Measurements from ENCODE around the gene PGC.
"Not testable (repeated sequence)": the region's sequence is repeated elsewhere in the genome, so short reads cannot be mapped to it uniquely, and the experiment has no call there.

Gene PGC

DNA sequence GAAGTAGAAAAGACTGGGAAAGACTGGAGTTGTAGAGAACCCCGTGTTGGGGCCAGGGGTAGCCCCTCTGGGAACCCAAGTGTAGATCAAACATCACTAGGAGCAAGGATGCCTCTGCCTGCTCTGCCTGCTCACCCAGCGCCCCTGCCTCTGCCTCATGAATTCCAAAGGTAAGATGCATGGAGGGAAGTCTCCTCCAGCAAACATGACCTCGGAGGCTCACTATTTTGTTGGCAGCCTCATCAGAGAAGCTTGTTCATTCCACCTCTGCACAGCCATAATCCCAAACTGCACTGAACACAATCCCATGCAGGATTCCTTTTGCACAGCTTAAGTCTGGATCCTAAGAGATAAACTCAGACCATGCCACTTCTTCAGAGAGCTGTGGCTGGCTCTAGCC is 27.6 kb upstream of the PGC start:
- no peak for DNase-seq

DNA sequence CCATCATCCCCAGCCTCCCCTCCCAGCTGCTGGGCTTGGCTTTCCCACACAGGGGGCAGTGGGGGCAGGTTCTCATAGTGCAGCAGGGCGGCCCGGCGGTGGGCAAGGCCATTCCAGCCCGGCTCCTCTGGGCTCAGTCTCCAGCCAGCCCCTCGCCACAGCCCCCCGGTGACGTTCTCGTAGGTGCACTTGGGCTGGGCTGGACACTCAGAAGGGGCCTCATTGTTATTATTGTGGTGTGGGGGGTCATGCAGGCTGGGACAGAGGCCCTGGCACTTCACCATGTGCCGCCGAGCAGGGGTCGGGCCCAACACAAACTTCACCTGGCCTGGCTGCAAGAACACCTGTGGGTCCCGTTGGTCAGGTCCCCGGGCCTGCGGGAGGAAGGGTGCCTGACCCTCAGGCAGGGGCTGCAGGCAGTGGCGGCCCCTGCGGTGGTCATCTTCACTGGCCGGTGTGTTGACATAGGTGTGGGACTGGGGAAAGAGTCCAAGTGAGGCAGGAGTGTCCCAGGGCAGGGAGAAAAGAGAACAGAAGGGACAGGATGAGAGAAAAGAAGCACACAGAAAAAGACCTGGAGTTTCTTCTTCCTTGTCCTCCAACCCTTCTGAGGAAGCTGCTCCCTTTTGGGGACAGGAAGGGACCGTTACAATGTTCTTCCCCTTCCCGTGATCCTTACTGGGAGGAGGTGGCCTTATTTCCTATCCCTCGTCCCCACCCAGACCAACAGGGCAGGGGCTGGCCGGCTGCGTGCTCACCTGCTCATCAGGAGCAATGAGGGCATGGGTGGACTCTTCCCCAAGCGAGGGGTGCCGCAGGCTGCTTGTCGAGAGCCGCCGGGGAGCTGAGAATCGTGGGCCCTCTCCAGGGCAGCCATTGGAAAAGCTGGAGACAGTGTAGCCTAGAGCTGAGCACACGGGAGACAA is 24.1 kb upstream of the PGC start:
- DNase-seq: no peak

DNA sequence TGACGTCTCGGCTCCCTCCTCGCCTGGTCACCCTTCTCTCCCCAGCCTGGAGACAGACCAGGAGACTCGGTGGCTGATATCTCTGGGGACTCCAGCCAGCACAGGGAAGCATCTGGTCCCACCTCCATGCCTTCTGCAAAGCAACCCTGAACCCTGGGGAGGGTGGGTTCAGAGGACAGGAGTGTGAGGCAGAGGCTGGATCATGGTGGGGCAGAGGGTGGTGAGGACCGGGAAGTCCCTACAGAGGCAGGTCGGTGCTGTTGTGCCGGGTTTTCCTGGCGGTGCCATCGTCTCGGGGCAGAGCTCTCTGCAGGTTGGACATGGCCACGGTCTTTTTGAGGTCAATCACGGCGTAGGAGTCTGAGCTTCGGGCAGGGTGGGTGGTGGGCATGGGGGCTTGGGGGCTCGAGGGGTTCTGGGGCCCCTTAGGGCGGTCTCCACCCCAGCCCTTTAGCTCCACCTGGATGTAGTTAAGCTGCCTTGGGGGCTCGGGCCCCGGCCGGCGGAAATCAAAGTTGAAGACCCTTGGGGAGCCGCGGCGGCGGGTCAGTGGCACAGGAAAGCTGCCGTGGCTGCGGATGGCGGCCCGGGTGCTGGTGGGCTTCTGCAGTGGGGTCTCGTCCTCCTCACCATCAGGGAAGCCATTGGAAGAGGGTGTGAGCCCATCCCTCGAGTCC is 23.3 kb upstream of the PGC start:
- no peak for DNase-seq

DNA sequence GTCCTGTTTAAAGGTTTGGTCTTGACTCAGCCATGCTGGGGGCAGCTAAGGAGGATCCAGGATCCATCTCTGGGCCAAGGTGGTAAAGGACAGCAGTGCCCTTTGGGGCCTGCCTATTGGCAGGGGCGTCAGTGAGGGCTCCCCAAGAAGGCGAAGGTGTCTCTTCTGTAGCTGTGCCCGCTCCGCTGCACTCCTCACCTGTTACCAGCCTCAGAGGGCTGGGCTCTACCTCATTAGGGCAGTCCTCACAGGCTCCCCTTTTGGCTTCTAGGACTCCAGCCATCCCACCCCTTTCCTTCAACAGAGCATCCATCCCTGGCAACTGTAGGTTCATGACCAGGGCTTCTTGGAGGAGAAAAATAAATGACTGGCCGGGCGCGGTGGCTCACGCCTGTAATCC is 22.2 kb upstream of the PGC start:
- DNase-seq: no peak

DNA sequence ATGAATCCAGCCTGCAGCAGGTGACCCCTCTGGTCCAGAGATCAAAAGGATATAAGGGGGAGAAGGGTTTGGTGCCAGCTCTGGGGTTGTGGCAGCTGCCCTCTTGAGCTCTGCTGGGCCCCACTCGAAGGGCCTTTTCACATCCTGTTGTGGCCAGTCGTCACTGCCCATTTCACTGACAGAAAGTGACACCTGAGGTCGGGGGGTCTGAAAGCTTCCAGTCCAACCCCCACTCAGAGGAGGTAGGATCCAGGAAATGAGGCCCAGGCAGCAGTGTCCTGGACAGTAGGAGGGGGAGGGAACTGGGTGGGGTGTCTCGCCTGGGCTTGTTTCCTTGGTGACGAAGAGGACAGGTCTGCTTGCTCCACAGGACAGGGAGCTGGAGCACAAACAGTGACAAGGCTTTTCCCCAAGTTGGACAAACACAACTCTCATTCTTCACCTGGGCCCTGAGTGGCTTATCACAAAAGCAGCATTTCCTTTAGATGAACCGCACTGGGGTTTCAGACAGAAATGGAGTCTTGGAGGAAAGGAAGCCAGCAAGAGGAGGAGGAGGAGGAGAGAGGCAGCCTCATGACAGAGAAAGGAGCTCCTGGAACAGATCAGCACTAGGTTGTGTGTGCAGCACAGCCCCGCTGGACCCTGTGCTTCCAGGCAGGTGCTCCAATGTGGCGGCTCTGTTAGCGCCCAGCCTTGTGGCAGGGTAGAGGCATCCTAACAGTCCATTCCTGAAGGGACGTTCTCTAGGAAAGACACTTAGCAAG is 21.5 kb upstream of the PGC start:
- no peak for DNase-seq

DNA sequence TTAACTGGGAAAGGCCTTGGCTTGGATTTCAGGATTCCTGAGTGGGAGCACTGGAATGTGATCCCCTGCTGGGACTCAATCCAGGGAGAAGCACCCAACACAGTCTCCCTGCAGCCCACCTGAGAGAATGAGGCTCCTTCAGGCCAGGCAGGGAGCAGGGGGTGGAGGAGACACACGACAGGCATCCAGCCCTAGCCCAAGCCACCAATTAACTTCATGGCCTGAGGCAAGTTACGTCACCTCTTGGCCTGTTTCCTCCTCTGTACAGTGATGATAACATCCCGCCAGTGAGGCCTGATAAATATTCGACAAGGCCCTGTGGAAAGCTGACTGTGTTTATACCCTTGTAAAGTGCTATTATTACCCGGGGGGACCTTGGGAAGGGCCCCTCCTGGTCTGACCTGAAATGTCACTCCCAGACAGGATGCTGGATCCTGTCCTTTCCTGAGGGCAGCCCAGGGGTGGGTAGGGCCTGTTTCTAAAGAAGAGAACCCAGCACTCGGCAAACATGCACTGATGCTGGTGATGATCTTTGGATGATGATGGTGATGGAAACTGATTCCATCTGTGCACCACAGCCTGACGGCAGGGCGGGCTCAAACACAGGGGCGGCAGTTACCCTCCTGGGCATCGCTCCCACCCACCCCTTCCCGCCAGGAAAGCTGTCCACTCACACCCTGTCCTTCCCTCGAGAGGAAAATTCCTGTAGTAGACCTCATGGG is 20.1 kb upstream of the PGC start:
- no peak for DNase-seq

DNA sequence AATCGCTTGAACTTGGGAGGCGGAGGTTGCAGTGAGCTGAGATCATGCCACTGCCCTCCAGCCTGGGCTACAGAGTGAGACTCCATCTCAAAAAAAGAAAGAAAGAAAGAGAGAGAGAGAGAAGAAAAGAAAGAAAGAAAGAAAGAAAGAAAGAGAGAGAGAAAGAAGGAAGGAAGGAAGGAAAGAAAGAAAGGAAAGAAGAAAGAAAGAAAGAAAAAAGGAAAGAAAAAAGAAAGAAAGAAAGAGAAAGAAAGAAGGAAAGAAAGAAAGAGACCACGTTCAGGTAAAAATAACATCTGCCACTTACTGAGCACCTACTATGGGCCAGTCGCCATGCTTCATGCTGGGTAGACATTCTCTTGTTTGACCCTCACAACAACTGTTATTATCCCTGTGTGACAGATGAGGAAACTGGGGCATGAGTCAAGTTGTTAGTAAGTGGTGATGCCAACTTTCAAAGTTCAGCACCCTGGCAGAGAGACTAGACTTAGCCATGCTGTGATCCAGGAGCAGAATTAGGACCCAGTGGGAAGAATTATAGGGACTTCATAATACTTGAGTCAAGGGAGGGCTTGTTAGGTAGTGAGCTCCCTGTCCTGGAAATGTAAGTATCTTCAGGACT is 19.0 kb upstream of the PGC start:
- not testable (repeated sequence) for DNase-seq

DNA sequence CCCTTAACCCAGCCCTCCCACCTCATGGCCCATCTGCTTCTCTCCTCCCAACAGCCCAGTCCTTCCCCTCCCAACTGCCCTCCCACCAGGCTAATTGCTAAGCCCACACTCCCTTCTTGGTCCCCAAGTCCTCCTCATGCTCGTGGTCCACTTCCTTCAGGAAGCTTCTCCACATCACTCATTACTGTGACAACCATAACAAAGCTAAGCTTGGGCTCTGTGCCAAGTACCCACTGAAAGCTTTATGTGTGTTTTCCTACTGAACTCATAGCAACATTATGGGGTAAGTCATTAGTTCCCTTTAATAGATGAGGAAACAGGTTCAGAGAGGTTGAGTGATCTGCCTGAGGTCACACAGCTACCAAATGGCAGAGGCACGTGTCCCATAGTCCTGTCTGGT is 16.3 kb upstream of the PGC start:
- DNase-seq: no peak

DNA sequence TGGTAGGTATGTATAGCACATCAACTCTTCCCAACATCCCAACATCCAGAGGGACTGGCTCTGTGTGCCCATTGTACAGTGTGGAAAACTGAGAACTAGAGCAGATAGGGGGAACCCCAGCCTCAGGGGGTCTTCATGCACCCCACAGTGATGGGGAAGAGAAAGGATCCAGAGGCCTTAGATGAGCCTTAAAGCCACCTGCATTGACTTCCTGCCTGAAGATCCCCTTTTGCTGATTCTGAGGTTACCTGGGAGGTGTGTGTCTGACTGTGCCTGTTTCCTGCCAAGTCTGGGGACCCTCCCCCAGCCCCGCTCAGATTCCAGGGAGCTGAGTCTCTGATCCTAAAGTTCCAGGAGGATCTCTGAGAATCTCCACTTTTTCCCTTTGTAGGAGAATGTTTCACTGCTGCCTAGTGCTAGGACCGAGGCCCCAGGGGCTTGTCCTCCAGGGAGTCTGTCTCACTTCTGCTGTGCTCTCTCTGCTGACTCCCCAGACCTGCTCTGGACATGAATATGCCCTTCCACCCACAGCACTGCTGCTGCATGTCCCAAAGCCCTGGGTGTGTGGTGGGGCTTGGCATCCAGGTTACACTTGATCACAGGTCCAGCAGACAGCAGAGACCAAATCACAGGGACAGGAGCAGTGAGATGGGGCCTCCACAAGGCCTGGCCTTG is 12.8 kb upstream of the PGC start:
- no peak for DNase-seq

DNA sequence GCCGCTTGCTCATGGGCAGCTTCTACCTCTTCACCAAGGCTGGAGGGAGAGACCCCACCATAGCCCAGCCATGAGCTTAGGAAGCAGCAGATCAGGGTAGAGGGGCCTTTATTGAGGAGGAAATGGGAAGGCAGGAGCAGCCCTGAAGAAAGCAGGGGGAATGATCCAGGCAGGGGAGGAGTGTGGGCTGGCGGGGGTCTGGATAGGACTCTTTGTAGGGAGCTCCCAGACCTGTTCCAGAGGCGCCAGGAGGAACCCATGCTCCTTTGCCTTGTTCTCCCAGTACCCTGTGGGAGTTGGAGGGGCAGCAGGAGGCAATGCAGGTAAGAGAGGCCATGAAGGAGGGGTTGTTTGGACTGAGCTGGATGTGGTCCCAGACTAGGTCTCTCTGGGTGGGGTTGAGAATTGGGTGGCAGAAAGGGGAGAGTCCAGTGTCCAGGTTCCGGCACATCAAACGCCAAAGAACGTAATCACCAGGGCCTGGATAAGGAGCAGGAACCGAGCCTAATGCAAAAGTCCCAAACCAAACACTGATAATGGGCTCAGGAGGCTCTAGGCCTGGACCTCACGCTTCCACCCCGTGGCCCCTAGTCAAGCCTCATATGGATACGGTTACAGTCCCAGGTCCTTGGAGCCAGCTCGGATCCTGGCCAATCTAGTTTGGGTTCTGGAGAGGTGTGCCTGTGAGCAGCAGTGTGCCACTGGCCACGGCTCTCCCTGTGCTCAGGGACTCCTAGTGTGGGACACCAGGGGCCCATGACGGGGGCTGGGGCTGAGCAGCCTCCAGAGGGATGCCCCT is 12.1 kb upstream of the PGC start:
- no peak for DNase-seq

DNA sequence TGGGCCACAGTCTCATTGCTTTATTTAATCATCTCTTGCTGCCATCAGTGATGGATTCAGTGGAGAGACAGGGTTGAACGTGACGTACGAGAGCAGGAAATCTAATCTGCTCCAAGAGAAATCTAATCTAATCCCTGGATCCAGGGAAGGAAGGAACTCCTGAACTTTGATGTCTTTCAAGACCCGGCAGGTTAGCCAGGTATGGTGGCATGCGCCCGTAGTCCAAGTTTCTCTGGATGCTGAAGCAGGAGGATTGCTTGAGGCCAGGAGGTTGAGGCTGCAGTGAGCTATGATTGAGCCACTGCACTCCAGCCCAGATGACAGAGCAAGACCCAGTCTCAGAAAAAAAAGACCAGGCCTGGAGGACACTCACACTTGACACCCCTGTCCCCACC is 11.4 kb upstream of the PGC start:
- DNase-seq: no peak

DNA sequence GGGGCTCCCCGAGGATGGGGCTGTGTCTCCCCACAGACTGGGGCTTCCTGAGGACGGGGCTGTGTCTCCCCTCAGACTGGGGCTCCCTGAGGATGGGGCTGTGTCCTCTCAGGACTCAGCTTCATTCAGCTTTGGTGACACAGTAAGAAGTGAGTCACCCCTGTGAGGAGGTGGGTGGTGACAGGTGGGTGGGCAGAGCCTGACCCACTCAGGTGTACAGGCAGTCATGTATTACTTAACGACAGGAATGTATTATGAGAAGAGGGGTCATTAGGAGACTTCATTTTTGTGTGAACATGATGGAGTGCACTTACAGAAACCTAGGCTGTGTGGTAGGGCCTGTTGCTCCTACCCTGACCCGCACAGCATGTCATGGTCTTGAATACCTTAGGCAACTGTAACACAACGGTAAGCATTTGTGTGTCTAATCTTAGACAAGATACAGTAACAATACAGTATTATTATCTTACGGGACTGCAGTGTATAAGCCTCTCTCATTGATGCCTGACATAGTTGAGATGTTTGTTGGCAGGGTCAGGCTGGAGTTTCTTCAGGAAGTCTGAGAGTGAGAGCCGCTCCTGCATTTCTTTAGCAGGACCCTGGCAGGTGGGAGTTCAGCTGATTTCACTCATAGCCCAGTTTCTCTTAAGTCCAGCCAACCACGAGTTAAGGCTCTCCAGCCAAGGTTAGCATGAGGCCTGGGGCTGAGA is 10.9 kb upstream of the PGC start:
- no peak for DNase-seq

DNA sequence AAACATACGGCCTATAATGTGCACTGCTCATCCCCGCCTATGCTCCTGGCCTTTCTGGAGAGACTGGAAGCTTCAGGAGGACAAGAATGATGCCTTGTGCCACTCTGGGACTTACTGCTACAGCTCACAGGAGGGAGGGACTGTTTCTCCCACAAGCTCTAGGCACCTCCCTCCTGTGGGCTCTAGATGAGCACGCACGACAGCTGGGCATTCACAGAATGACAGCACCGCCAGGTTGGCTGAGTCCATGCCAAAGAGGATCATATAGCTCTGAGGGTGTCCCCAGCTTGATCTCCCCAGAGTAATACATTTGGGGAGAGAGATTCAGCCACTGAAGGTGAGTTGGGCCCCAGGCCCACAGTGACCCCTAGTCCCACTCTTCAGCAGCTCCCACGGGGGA is 10.1 kb upstream of the PGC start:
- DNase-seq: peak in 1 of 2 experiments; percentile 19

DNA sequence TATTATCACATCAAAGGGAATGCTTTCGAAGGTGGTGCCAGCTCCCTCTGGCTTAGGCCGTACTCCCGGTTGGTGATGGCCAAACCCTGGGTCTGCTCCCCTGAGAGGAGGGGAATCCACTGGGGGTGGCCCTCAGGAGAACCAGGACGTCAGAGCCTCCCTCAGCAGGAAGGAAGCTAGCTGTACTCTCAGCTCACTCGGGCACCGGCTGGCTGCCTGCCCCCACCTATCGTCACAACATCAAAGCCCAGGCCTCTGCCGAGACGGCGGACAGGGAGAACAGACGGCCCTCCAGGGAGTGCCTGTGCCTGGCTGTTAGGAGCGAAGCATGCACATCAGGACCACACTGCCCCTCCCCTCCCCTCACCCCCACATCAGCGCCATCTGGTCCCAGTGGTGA is 9.2 kb upstream of the PGC start:
- no peak for DNase-seq

DNA sequence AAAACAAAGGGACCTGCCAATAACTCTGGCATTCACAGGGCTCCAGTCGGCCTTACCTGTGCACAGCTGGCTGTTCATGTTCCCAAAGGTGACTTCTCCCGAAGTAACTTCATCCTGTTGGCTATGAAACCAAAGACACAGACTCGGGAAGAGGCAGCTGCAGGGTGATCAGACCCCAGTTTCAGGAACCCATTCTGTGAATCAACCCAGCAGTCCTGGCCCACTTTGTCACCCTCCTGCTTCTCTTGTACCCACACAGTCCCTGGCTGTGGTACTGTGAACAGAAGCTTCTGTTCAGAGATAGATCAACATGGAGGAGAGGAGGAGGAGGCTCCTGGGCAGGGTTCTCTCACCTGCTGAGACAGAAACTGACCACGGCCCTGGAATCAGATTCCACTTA is 8.7 kb upstream of the PGC start:
- no peak for DNase-seq

DNA sequence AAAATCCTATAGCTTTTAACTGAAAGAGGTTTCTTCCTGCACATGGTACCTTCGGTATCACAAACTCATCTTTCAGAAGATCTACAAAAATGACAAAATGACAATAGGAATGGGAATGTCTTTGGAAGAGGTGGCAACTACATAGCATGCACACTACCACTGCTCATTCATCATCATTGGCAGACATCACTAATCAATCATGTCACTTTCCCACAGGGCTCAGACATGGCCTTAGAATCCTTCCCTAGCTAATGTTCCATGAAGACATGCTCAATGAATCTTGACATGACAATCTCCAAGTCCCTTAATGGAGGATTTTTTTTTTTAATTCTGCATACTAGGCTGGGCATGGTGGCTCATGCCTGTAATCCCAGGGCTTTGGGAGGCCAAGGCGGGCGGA is 3.2 kb upstream of the PGC start:
- DNase-seq: no peak

DNA sequence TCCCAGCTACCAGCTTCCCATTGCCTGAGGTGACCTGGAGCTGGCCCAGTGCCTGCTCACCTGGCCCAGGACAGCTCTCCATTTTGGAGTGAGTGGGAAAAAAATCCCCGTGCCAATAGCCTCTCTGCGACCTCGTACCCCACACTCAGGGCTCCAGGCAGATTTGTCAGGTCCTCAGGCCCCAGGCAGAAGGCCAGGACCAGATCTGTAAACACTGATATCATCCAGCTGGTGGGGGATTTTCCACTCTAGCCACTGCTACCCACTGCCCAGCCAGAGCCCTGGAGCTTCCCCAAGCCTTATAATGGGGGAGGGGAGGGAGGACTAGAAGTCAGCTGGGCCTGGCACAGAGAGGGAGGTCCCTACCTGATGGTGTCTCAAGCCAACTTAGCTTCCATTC is 1.3 kb upstream of the PGC start:
- DNase-seq: no peak

DNA sequence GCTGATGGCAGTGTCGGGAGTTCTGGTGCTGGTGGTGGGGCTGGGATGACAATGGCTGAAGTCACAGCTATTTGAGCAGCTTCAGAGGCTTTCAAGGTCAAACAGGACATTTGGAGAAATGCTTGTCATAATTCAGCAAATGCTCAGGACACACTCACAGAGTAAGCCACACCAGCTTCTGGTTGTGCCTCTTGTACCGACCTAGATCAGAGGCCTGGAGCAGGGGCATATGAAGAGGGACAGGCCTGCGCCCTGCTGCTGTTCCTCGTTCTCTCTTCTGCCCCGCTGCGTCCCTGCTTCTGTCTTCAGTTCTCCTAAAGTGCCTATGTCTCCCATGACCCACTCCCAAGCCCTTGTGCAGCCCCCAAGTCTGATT is 893 bp upstream of the PGC start:
- DNase-seq: no peak

DNA sequence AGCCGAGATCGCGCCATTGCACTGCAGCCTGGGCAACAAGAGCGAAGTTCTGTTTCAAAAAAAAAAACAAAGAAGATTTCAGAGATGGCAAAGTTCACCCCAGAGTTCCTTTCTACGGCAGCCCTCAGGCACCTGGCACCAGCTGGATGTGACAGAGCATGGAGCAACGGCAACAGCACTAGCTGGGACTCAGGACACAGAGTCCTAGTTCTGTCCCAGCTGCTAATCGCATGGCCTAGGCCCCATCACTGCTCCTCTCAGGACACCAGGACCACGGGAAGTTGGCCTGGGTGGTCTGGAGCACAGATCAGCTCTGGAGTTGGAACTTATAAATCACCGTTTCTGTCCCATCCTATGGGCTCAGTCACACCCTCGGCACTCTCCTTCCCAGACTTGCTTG is 1.1 kb downstream of the PGC start:
- no peak for DNase-seq

DNA sequence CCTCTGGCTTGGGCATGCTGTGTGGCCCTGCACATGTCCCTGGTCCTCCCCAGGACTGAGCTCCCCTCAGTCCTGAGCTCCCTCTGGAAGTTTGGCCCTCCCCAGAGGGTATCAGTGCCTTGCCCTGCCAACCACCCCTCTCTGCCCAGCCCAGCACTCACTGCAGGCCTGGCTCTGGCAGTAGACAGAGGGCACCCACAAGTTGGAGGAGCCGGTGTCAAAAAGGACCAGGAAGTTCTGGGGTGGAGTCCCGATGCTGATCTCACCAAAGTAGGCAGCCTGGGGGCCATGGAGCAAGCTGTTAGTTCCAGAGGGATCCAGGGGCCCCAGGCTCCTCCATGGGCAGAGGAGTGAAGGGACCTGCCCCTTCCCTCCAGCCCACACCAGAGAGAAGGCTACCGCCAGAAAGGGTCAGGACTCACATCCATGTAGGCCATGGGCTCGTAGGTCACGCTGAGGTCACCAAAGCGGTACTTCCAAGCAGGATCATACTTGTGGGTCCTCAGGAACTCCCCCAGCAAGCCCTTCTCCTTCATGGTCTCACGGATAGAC is 2.9 kb downstream of the PGC start:
- DNase-seq: no peak

All from NCI-H446 (cell line).